Kasumi-1 (cell line): ENCODE results near the gene IZUMO4.

Experiments used
- DNase-seq, 2 experiments: peaks; one replicate each; lab custom pipeline; 2025; lab: John Stamatoyannopoulos, UW

IZUMO4 gene

GRCh38 chr19:2058570-2059421 lies 37.9 kb upstream of the IZUMO4 start:
- DNase-seq, result no peak

- DNase-seq, result no peak
Measured at GRCh38 chr19:2059422-2060201, 37.1 kb upstream of the IZUMO4 start.

DNA sequence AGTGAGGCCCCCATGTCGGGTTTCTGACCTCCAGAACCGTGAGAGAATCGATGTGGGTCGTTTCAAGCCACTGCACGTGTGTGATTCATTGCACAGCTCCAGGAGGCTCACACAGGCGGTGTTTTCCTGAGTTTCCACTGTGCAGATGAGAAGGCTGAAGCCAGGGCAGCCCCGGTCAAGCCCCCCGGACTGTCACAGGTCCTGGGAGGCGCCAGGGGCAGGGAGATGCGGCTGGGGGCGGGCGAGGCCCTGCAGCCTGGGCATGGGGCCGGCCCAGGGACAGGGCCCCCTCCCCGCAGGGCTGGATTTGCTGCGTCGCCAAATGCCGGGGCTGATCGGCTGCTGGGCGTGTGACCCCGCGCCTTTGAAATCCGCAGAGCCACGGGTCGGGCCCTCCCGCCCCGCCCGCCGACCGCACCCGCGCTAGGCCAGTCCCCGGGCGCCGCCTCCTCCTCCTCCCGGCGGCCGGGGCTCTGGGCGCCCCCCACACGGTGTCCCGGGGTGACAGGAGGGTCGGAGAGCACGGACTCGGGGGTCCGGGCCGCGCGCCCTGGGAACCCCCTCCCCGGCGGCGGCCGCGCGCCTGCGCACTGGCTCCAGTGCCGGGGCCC lies 35.7 kb upstream of the IZUMO4 start:
- no peak for DNase-seq

DNA sequence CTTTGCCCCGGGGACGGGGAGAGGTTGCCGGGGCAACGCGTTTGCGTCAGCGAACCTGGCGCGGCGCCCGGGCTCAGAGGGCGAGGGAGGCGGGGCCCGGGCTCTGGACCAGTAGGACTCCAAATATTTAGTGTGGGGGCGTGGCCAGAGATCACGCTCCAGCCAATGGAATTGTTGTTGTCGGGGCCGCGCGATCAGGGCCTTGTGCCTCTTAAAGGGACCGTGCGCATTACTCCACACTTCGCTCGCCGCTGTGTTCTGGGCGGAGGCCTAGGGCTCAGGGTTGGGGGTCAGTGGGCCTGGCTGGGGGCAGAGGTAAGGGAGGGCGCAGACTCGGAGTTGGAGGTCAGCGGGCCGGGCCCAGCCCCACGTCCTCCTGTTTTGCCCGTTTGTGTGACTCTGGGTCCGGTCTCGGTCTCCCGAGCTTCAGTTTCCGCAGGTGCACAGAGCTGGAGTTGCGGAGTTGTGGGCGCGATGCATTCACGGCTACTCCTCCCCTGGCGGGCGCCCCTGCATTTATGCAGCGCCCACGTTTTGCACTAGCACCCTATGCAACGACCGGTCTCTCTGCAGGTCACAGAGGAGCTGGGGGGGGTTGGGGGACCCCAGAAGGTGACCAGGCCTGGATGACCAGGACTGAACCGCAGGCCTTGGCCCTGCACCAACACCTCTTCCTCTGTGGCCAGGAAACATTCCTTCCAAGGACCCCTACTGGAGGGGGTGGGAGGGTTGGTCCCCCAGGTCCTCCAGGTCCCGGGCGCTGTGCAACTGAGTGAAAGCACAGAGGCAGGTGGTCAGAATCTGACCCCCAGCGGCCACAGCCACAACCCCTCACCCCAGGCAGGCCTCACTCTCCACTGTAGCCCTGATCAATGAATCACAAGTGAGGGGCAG lies 35.0 kb upstream of the IZUMO4 start:
- peak; percentile 97 for DNase-seq

DNA sequence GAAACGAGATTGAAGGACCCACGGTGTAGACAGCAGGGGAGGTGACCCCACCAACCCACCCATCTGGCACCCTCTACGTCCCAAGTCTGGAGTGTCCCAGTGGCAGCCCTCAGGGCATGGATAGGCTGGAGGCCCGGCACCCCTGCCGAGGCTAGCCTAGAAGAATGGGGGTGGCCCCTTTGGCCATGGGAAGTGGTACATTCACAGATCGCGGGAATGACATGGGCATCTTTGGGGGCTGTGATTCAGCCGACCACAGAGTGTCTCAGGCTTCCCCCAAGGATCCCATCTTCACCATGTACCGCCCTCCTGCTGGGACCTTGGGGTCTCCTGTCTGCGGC lies 34.4 kb upstream of the IZUMO4 start:
- DNase-seq, result no peak

DNA sequence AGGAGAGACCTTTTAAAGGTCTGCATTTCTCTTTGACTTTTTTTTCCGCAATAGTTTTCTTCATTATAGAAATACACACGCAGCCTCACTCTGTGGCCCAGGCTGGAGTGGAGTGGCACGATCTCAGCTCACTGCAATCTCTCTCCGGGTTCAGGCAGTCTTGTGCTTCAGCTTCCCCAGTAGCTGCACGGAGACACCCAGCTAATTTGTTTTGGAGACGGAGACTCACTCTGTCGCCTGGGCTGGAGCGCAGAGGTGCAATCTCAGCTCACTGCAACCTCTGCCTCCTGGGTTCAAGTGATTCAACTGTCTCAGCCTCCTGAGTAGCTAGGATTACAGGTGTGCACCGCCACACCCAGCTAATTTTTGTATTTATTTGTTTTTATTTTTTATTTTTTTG lies 33.9 kb upstream of the IZUMO4 start:
- DNase-seq, result no peak

GRCh38 chr19:2063824-2064223 lies 32.9 kb upstream of the IZUMO4 start:
- DNase-seq, result no peak

DNA sequence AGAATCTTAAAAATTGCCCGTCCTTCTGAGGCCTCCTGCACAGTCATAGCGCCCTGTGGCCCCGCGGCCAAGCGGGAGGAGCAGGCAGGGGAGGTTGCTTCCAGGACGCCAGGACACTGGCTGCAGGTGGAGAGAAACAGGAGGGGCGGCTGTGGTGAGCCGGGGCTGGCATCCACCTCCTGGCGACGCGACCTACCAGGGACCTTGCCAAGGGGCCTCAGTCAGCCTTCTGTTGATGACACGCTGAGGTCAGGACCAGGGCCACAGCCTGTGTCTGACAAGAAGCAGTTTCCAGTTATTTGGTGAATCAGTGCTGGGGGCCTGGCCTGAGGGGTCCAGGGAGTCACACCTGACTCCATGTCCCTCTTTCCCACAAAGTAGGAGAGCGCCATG lies 32.3 kb upstream of the IZUMO4 start:
- no peak for DNase-seq

DNA sequence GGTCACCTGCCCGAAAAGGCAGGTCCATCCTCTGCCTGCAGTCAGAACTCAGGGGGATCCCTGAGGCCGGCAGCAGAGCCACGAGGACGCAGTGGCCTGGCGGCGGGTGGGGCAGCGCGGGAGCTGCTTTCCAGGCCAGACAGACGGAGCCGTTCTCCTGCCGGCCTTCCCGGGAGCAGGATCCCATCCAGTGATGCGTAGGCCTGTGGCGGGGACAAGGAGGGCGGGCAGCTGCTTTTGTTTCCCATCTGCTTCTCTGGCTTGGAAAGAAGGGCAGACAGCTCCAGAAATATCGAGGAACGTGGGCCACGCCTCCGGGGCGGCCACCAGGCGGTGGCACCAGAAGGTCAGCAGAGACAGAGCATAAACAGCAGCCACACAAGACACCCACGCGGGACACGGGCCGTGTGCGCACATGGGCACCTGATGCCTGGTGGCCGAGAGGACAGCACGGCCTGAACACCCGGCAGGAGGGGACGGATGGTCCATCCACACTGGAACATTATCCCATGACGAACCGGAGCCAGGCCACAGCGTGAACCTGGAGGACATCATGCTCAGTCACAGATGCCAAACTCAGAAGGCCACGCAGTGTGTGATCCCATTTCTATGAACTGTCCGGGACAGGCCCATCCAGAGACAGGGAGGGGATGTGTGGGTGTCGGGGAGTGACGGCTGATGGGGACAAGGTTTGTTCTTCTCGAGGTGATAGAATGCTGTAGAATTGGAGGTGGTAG lies 31.8 kb upstream of the IZUMO4 start:
- DNase-seq, result no peak

DNA sequence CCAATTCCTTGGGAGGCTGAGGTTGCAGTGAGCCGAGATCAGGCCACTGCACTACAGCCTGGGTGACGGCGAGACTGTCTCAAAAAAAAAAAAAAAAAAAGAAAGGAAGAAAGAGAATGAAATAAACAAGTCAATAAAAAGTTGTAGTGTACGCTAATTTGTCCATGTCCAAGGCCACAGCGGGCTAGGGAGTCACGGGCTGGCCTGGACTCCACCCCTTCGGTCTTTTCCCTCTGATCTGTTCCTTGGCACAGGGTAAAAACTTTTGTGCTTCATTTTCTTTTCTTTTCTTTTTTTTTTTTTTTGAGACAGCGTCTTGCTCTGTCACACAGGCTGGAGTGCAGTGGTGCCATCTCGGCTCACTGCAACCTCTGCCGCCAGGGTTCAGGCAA lies 26.3 kb upstream of the IZUMO4 start:
- DNase-seq, result no peak

- DNase-seq, result no peak
Measured at GRCh38 chr19:2070986-2071673, 25.6 kb upstream of the IZUMO4 start.

- DNase-seq, result no peak
Measured at GRCh38 chr19:2072757-2073551, 23.8 kb upstream of the IZUMO4 start.

DNA sequence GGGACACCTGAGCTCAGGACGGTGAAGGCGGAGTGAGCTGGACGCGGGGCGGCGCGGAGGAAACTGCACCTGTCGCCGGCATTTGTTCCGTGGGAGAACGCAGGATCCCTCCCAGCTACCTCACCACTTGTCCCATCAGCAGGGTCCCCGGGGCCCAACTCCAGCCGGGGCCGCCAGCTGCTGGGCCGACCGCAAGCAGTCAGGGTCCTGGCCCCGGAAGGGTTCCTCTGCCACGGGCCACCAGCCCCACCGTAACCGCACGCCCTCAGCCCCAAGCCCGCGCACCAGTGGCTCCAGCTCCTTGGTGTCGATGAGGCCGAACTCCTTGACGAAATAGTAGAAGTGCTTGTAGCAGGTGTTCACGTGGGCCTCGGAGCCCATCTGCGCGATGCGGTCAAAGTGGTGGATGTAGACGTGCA lies 20.2 kb upstream of the IZUMO4 start:
- no peak for DNase-seq

GRCh38 chr19:2077398-2077797 lies 19.3 kb upstream of the IZUMO4 start:
- DNase-seq, result no peak

GRCh38 chr19:2077833-2078619 lies 18.7 kb upstream of the IZUMO4 start:
- DNase-seq, result no peak

GRCh38 chr19:2079076-2079864 lies 17.4 kb upstream of the IZUMO4 start:
- no peak for DNase-seq

- DNase-seq, result no peak
Measured at GRCh38 chr19:2079865-2080301, 16.8 kb upstream of the IZUMO4 start.

- DNase-seq, result no peak
Measured at GRCh38 chr19:2080336-2080988, 16.3 kb upstream of the IZUMO4 start.
